HCEC 1CT (cell line): ENCODE data around the gene DLK1.

Experiments
- DNase-seq: peaks from one replicate; pipeline ENCODE4 v3.0.0-alpha.2; 2017

Gene DLK1

GRCh38 chr14:100715803-100716202 is 10.9 kb upstream of the DLK1 start:
- DNase-seq, result no peak

DNA sequence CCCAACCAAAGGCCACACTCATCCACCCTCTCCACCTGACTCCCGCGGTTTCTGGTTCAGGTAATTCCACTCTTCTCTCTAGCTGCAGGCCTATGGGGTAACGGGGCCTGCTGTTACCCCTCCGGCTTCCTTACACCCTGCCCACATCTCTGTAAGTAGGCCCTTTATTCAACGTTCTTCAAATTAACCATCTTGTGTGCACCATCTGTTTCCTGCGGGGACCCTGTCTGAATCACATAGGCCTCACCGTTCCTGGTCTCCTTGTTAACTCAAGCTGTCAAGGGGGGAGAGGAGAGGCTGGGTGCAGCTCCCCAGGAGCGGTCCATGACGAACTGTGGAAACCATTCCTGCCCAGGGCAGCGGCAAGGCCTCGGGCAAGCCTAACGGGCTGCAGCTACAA is 9.3 kb upstream of the DLK1 start:
- DNase-seq, result no peak

GRCh38 chr14:100719976-100720520 is 6.6 kb upstream of the DLK1 start:
- DNase-seq, result no peak

DNA sequence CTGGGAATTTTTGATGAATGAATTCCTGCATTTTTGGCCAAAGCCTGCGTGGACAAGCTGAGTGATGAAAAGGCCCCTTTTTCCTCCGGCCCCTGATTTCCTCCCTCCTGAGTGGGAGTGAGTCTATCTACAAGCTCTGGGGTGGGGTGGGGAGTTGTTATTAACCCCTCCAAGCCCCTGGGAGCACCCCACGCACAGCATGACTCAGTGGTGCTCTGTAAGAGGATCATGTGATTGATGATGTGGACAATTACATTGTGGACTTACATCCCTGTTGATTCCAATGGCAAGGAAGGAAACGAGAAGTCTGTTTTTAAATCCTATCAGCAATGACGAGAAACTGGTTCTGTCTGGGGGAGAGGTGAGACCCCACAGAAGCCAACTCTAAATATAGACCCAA is 5.1 kb upstream of the DLK1 start:
- DNase-seq, result no peak

DNA sequence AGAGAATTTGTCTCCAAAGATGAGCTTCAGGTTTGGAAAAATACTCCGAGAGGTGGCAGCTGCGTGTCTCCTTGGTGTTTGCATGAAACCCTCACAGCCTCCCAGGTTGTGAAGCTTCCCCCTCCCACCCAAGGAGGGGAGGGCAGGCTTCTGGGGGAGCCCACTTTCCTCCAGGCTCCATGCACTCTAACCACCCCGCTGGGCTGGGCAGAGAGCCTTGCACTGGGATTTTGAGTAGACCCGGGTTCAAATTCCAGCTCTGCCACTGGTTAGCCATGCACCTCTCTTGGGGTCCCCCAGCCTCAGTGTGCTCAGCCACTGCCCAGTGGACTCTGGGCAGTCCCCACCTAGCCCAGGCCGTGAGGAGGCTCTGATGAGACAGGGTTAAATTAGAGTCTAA is 4.3 kb upstream of the DLK1 start:
- no peak for DNase-seq

GRCh38 chr14:100723135-100723829 is 3.4 kb upstream of the DLK1 start:
- DNase-seq, result no peak

DNA sequence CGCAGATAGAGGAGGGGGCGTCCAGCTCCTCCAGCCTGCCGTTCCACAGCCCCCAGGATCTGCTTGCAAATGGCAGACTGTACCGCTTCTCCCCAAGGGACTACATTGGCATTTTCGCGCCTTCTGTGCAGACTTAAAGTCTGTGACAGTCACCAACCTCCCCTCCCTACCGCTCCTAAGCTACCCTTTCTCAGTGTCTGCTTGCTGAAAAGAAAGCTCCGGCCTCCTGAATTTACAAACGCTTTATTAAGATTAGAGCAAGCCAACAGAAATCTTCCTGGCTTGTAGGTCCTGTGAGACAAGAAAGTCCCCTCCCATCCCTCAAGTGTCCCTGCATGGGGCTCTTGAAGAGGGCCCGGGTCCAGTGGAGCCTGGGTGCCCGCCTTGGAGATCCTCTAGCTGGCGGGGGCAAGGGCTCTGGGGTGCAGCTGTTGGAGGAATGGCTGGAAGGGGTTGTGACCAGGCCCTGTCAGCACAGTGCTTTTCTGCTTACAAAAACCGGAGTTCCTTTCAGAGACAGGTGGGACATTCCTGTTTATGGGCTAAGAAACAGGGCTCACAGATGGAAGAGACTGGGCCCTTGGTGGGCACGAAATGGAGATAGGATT is 2.8 kb upstream of the DLK1 start:
- DNase-seq, result no peak

- no peak for DNase-seq
These were observed 2.2 kb upstream of the DLK1 start for GRCh38 chr14:100724536-100724935.

DNA sequence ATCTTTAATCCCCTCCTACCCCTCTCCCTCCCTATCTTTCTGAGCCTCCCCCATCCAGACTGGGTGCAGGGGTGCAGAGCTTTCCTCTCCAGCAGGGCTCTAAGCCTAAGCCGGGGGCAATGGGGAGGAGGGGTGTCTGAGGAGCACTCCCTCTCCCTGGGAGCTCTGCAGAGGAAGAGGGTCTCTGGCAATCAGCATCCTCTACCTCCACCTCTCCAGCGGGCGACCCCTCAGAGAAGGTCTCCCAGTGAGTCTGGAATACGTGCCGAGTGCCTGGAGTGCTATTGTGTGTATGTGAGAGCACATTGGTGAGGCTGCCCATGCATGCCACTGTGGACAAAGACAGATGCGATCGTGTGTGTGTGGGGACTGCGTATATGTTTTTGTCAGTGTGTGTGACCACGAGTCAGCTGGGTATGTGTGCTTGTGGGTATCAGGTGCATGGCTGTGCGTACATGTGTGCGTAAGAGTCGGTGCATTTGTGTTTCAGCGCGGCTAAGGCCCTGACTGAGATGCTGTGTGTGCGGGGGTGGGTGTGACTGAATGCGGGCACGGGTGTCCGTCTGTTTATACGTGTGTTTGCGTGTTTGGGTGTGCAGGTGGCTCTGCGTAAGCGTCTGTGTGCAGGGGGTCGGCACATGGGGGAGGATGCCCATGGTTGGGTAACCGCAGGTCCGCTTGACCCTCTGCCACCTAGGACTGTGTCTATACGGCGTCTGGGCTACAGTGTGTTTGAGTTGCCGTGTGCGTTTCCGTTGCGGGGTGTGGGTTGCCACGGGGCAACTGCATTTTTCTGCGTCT is 905 bp upstream of the DLK1 start:
- DNase-seq, result no peak

DNA sequence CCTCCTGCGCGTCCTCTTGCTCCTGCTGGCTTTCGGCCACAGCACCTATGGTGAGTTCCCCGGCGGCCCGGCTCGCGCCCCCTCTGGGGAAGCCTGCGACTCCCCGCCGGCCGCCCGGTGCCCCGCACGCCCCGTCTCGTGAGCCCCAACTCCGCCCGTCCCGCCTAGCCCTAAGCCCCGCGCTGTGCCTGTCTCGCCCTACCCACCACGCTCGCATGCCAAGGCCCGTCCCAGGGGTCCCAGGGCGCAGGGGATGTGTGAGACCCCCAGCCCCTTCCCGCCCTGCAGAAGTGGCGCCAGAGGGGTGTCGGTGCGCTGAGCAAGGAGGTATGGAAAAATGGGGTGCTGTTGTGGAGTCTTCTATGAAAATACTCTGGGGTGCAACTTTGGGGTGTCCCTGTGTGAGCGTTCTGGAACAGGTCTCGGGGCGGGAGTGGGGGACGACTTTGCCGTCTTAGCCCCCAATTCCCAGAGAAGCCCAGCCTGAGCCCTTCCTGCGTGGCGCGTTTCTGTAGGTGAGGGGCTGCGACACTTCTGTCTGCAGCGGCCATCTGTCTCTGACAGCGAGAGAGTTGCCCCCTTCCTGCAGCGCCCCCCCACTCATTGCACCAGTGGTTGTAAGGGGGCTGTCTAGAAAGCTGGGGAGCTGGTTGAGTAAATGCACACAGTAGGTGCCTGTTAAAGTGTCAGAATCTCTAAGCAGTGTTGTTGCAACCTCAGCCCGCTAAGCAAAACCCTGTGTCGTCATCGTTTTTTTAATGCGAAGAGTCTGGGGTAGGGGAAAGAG is 587 bp downstream of the DLK1 start:
- no peak for DNase-seq

DNA sequence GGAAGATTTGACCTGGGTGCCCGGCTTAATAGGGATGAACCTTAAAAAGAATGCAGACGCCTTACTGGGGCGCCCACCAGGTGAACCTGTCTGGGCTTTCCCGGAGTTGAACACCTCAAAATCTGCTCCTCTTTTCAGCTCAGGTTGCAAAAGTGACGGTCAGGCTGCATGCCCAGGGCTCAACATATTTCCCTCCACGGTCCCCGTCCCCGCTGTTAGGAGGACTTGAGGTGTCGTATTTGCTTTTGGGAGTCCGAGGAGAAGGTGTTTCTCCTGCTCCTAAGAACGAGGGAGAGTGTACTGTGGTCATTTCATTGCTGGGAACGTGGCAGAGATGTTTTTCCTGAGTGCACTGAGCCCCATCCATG is 1.2 kb downstream of the DLK1 start:
- no peak for DNase-seq

DNA sequence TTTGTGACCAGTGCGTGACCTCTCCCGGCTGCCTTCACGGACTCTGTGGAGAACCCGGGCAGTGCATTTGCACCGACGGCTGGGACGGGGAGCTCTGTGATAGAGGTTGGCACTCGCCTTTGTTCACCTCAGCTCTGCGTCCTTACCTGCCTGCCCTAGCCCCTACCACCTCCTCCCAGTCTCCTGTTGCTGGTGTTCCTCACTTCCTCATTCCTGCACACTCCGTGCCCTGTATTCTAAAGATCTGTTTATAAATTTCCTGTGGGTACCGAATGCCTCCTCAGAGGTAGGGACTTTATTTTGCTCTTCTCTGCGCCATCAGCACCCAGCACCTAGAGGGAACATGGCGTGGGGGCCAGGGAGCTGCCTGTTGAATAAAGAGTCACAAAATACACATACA is 2.3 kb downstream of the DLK1 start:
- no peak for DNase-seq

GRCh38 chr14:100729982-100730381 is 3.3 kb downstream of the DLK1 start:
- DNase-seq, result no peak

- no peak for DNase-seq
These were observed 3.9 kb downstream of the DLK1 start for GRCh38 chr14:100730581-100730980.

DNA sequence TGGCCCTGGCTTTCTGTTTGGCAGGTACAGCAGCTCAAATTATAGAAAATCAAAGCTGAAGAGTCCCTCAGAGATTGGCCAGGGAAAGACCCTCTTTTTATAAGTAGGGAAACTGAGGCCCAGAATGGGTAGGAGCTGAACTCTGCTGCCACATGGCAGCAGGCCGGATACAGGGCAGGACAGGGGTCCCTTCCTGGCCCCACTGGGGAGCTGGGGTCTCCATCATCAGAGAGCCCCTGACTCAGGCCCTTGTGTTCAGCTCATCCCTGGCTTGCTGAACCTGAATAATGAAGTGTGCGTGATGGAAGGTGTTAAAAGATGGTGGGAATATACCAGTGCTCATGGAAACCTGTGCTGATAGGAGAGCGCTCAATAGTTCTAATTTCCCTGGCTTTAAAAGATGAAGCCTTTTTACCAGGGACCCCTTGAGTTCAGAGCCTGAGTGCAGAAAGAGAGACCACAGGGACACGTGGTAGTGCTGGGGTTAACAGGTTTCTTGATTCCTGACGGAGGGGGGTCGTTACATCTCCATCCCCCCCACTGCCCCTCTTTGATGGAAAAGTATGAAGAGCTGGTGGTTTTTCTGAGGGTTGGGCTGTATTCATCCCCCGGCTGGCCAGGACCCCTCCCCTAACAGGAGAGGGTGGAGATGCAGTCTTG is 4.4 kb downstream of the DLK1 start:
- no peak for DNase-seq

DNA sequence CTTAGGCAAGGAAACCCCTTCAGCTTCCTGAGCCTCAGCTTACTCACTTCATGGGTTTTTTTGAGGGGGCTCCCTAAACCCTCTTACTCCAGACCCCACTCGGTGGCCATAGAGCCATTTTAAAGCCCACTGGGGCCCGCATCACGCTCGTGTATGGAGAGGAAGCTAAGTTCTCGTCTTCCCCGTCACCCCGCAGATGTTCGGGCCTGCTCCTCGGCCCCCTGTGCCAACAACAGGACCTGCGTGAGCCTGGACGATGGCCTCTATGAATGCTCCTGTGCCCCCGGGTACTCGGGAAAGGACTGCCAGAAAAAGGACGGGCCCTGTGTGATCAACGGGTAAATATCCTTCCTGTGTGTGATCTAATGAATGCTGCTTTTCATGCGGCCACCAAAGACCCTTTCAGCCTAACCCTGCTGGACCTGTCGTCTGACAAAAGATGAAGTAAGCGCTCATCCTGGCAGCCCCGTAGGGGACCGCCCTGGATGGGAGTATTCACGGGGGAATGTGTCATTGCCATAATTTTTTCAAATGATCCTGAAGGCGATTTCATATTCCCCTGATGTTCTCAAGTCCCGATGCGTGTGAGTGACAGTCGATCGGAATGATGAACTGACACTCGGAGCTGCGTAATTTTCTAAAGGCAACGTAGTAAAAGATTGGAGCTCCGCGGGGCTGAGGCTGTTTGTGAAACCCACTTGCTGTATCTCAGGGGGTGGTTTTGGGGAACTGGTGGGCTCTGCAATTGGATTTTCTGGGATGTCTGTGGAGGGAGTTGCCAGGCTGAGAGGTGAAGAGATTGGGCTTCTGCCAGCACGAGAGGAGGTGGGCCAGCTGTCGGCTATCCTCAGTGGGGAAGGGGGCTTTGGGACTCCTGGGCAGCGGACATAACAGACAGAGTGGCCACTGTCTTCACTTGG is 5.4 kb downstream of the DLK1 start:
- DNase-seq, result no peak

- no peak for DNase-seq
These were observed 6.0 kb downstream of the DLK1 start for GRCh38 chr14:100732766-100733100.

GRCh38 chr14:100733152-100733850 is 6.6 kb downstream of the DLK1 start:
- no peak for DNase-seq

DNA sequence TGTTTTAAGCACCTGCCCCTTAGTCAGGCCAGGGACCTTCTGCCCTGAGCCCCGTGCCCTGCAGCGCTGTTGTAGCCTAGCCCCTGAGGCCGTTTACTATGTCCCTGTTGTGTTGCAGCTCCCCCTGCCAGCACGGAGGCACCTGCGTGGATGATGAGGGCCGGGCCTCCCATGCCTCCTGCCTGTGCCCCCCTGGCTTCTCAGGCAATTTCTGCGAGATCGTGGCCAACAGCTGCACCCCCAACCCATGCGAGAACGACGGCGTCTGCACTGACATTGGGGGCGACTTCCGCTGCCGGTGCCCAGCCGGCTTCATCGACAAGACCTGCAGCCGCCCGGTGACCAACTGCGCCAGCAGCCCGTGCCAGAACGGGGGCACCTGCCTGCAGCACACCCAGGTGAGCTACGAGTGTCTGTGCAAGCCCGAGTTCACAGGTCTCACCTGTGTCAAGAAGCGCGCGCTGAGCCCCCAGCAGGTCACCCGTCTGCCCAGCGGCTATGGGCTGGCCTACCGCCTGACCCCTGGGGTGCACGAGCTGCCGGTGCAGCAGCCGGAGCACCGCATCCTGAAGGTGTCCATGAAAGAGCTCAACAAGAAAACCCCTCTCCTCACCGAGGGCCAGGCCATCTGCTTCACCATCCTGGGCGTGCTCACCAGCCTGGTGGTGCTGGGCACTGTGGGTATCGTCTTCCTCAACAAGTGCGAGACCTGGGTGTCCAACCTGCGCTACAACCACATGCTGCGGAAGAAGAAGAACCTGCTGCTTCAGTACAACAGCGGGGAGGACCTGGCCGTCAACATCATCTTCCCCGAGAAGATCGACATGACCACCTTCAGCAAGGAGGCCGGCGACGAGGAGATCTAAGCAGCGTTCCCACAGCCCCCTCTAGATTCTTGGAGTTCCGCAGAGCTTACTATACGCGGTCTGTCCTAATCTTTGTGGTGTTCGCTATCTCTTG is 7.6 kb downstream of the DLK1 start:
- DNase-seq, result no peak

GRCh38 chr14:100735271-100735670 is 8.6 kb downstream of the DLK1 start:
- no peak for DNase-seq
